HL-60/S4 (cell line): ENCODE data around the gene FOS.
"Not testable (repeated sequence)": the region's sequence is repeated elsewhere in the genome, so short reads cannot be mapped to it uniquely, and the experiment has no call there.

Source experiments
- in situ Hi-C: fragments of 300-500 bp; cut with MboI; formaldehyde crosslinking; loops from 2 replicates; pipeline ENCODE4 v1.14.3; 2022; ENCODE audit warnings: low sequenced_read_pairs

FOS gene

DNA sequence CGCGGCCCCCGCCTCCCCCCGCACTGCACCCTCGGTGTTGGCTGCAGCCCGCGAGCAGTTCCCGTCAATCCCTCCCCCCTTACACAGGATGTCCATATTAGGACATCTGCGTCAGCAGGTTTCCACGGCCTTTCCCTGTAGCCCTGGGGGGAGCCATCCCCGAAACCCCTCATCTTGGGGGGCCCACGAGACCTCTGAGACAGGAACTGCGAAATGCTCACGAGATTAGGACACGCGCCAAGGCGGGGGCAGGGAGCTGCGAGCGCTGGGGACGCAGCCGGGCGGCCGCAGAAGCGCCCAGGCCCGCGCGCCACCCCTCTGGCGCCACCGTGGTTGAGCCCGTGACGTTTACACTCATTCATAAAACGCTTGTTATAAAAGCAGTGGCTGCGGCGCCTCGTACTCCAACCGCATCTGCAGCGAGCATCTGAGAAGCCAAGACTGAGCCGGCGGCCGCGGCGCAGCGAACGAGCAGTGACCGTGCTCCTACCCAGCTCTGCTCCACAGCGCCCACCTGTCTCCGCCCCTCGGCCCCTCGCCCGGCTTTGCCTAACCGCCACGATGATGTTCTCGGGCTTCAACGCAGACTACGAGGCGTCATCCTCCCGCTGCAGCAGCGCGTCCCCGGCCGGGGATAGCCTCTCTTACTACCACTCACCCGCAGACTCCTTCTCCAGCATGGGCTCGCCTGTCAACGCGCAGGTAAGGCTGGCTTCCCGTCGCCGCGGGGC is at the start of gene FOS:
Gene FOS, plus strand, starts transcription at position 407 of the 731 bp plus-strand sequence. Its CDS starts 155 bp downstream, at position 562.
- in situ Hi-C loops = no loop called here

DNA sequence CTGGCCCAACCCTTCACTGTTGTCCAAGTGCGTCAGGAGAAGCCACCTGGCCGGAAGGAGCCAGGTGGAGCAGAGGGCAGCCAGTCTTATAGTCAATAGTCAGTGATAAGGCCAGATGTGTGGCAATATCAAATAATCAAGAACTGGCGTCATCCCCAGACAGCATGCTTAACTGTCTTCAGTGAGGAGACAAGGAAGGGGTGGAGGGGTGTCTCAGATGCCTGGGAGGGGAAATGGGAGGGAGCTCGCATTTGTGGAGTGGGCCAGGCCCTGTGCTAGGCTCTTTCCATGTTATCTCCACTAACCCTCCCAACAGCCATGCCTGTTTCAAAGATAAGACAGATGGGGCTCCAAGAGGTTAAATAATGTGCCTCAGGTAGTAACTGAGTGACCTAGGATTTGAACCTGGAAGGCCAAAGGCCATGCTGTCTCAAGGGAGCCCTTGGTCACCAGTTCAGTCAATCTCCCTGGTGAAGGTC is 48.9 kb upstream of the FOS start:
- in situ Hi-C loops = no loop called here

- in situ Hi-C loops = no loop called here
Observed at GRCh38 chr14:75230140-75230792, 48.4 kb upstream of the FOS start.

GRCh38 chr14:75231320-75231719 is 47.3 kb upstream of the FOS start:
- in situ Hi-C loops = no loop called here

DNA sequence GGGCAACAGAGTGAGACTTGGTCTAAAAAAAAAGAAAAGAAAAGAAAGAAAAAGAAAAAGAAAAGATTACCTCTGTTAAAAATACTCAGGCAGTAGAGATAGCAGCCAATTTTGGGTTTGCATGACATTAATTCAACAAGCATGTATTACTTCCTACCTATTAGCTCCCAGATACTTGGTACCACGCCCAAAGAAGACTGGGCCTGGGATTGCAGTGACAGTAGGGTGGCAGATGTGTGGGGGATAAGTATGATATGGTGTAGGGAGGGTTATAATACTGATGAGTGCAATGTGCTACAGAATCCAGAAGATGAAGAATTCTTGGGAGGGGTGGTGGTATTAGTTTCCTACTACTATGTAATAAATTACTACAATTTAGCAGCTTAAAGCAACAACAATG is 46.4 kb upstream of the FOS start:
- in situ Hi-C loops = no loop called here

- in situ Hi-C loops = no loop called here
Observed at GRCh38 chr14:75232597-75232996, 46.0 kb upstream of the FOS start.

DNA sequence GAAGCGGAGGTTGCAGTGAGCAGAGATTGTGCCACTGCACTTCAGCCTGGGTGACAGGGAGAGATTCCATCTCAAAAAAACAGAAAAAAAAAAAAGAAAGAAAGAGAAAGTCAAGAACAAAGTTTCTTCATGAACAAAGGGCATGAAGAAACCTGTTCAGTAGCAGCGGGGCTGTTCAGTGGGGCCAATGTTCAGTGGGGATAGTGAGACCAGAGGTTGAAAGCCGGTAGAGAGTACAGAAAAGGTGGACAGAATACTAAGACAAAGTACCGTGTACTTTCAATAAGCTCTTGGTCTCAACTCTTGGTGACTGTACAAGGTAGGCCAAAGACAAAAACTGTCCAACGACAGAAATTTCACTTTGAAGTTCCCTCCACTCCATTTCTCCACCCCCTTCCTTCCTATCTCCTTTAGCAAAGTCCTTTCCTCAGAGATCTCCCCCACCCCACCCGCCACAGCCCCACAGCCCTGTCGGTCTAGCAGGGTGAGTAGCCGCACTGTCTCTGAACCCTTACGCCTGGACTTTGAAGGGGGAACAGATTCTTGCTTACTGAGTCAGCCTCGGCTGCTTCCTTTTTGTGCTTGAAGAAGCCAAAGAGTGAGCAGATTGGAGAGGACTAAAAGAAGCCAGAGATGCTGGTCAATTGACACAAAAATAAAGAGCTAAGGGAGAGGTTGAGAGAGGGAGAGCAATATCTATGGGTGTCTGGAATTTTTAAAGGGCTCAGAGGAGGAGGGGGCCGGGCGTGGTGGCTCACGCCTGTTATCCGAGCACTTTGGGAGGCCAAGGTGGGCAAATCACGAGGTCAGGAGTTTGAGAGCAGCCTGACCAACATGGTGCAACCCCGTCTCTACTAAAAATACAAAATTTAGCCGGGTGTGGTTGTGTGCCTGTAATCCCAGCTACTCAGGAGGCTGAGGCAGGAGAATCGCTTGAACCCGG is 44.2 kb upstream of the FOS start:
- in situ Hi-C loops = no loop called here

GRCh38 chr14:75235198-75235597 is 43.4 kb upstream of the FOS start:
- in situ Hi-C loops = not testable (repeated sequence)

GRCh38 chr14:75236467-75236866 is 42.2 kb upstream of the FOS start:
- in situ Hi-C loops = no loop called here

DNA sequence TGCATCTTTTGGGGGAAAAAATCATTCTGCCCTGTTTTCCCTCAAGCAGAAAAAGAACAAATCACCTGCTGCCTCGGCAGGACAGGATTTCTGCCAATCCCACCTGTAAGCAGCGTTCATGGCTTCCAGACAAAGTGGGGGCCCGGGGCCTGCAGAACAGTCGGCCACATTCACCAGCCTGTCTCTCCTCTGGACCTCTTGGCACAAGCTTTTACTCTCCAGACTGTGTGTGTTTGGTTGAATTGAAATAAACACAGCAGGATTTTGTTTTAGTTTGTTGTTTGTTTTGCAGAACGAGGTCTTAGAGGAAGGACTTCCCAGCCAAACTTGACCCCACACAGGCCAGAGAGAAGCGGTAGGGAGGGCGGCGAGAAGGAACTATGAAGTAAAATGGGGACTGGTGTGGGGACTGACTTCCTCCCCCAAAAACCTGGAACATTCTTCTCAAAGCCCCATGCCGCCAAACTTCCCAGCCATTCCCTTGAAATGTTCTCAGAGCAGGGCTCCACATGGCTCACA is 41.7 kb upstream of the FOS start:
- in situ Hi-C loops = no loop called here

GRCh38 chr14:75238756-75239455 is 39.7 kb upstream of the FOS start:
- in situ Hi-C loops = no loop called here

DNA sequence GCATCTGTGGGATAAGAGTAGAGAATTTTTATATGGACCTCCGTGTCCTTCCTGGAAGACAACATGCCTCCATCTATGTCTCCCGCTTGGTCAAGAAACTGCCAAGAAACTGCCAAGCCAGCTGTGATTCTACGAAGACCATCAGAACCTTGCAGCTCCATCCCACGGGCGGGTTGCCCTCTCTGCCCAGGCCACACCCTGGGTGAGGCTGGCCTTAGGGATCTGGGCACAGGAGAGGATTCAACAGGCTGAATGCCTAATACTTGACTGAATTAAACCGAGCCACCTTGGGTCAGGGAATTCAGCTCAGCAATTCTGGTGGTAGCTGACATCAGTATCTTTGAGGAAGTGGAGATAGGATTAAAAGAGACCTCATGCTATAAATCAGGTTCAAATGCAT is 37.8 kb upstream of the FOS start:
- in situ Hi-C loops = no loop called here

- in situ Hi-C loops = no loop called here
Observed at GRCh38 chr14:75242546-75243273, 35.9 kb upstream of the FOS start.

- in situ Hi-C loops = no loop called here
Observed at GRCh38 chr14:75244121-75244520, 34.5 kb upstream of the FOS start.

- in situ Hi-C loops = no loop called here
Observed at GRCh38 chr14:75246546-75247285, 31.9 kb upstream of the FOS start.

GRCh38 chr14:75247286-75247922 is 31.2 kb upstream of the FOS start:
- in situ Hi-C loops = no loop called here

- in situ Hi-C loops = no loop called here
Observed at GRCh38 chr14:75247939-75248338, 30.7 kb upstream of the FOS start.

- in situ Hi-C loops = no loop called here
Observed at GRCh38 chr14:75249251-75249957, 29.2 kb upstream of the FOS start.
